Right ventricle myocardium inferior (tissue), 1 donor: Measurements from ENCODE around the gene KRT222. TPM values are rescaled to one million over a fixed set of nuclear protein-coding genes. Genes with fewer than 3 reads are reported as not detected.
A peak's percentile ranks its signal among the peaks of the same experiment; 100 is the strongest.

ENCODE experiments used
- ATAC-seq: fragments of 200-7000 bp; cut with Tn5 transposase; one replicate; pipeline ENCODE4 v1.9.1; 2020; ENCODE audit warnings: mild to moderate bottlenecking, moderate library complexity
- DNase-seq: peaks from one replicate; pipeline ENCODE4 v3.0.0; 2021; ENCODE audit errors: missing footprints
- intact Hi-C: fragments of 100-400 bp; cut with DNase I; formaldehyde crosslinking; loops from one replicate; pipeline ENCODE4 v1.11.0; 2022
- total RNA-seq: library from RNA; stranded (reverse); fragmentation: NEBNext Ultra II Directional; extraction: Animal tissue kit (Norgen Biotek cat#: 25700); gene quantifications from one replicate; pipeline ENCODE4 v1.2.1, GENCODE V29; 2021
- donor health status: DM: no; HTN: yes; CAD: no; lungs with severe emphysema.

KRT222 gene
- total RNA-seq, 1 donor from 2014 or later = 0.41 TPM

- intact Hi-C loops = no loop called here
- no peak for ATAC-seq
- no peak for DNase-seq
These were observed 46.0 kb downstream of the KRT222 start for GRCh38 chr17:40618754-40619625.

- no peak for DNase-seq
- no peak for ATAC-seq
- intact Hi-C loops = no loop called here
These were observed 47.2 kb downstream of the KRT222 start for GRCh38 chr17:40617678-40618240.

GRCh38 chr17:40616592-40616991 is 48.4 kb downstream of the KRT222 start:
- DNase-seq (no peak), ATAC-seq (no peak)
- intact Hi-C loops = no loop called here

- intact Hi-C loops = no loop called here
- ATAC-seq (peak; percentile 65), DNase-seq (no peak)
These were observed 49.0 kb downstream of the KRT222 start for GRCh38 chr17:40615841-40616476.

GRCh38 chr17:40615068-40615840 is 49.7 kb downstream of the KRT222 start:
- ATAC-seq (no peak), DNase-seq (no peak)
- intact Hi-C loops = no loop called here

GRCh38 chr17:40614431-40615067 is 50.4 kb downstream of the KRT222 start:
- intact Hi-C loops = no loop called here
- ATAC-seq = no peak
- no peak for DNase-seq

GRCh38 chr17:40613467-40614154 is 51.4 kb downstream of the KRT222 start:
- intact Hi-C loops = no loop called here
- no peak for DNase-seq
- no peak for ATAC-seq

- DNase-seq (no peak), ATAC-seq (no peak)
- intact Hi-C loops = no loop called here
These were observed 52.3 kb downstream of the KRT222 start for GRCh38 chr17:40612599-40613244.

- intact Hi-C loops = no loop called here
- ATAC-seq (no peak), DNase-seq (no peak)
These were observed 53.0 kb downstream of the KRT222 start for GRCh38 chr17:40611840-40612474.

- no peak for DNase-seq
- intact Hi-C loops = no loop called here
- ATAC-seq = no peak
These were observed 54.6 kb downstream of the KRT222 start for GRCh38 chr17:40610359-40610758.

GRCh38 chr17:40608061-40608581 is 56.9 kb downstream of the KRT222 start:
- ATAC-seq (no peak), DNase-seq (no peak)
- intact Hi-C loops = no loop called here

GRCh38 chr17:40607641-40608040 is 57.3 kb downstream of the KRT222 start:
- intact Hi-C loops = no loop called here
- no peak for ATAC-seq

GRCh38 chr17:40606548-40607353 is 58.2 kb downstream of the KRT222 start:
- DNase-seq (no peak), ATAC-seq (no peak)
- intact Hi-C loops = no loop called here

More at GRCh38 chr17:40607641-40608040, 57.3 kb downstream of the KRT222 start:
- no peak for DNase-seq

GRCh38 chr17:40605306-40605705 is 59.7 kb downstream of the KRT222 start:
- ATAC-seq = no peak
- DNase-seq = no peak
- intact Hi-C loops = no loop called here
